Amygdala (tissue), 56 donors: ENCODE data around the gene SEC14L6.
"Not testable (repeated sequence)": the region's sequence is repeated elsewhere in the genome, so short reads cannot be mapped to it uniquely, and the experiment has no call there.

Experiments
- DNase-seq, 56 donors: peaks; one replicate each; lab custom pipeline; 2025; lab: John Stamatoyannopoulos, UW

The SEC14L6 gene

GRCh38 chr22:30541511-30541910 is 5.0 kb downstream of the SEC14L6 start:
- DNase-seq: not testable (repeated sequence)

DNA sequence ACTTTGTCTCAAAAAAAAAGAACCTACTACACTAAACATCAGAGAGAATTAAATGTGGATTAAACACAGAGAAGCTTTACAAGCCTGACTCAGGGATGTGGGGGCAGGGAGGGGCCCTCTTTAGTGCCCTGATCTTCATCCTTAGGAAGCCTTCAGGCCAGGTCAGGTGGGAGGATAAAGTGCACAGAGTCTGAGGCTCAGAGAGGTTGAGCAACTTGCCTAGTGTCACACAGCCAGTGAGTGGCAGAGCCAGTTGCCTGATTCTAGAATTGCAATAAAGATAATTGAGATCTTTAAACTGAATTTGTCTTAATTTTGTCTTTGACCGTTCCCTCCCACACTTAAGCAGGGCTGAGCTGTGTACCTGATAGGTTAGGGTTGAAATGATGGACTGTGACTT is 7.2 kb downstream of the SEC14L6 start:
- DNase-seq: no peak

GRCh38 chr22:30538280-30538679 is 8.3 kb downstream of the SEC14L6 start:
- peak in 2 of 56 donors; percentile 5 to 26 for DNase-seq

DNA sequence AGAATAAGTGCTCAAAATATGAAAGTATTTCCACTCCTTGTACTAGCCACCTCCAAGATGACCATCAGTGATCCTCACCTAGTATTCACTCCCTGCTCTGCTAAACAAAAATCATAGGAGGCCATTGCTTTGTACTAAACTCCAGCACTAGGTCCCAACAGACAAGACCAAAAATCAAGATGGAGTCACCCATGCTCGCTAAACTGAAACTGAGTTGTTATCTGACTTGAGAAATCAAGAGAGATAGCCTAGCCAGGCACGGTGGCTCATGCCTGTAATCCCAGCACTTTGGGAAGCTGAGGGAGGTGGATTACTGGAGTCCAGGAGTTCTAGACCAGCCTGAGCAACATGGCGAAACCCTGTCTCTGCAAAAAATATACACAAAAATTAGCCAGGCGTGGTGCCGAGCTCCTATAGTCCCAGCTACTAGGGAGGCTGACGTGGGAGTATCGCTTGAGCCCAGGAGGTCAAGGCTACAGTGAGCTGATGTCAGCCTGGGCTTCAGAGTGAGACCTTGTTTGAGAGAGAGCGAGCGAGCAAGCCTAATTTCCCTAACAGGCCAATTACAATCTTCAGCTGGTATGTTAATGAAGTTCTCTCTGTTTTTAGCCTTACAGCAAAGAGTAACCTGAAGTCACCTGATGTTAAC is 9.3 kb downstream of the SEC14L6 start:
- DNase-seq: no peak

DNA sequence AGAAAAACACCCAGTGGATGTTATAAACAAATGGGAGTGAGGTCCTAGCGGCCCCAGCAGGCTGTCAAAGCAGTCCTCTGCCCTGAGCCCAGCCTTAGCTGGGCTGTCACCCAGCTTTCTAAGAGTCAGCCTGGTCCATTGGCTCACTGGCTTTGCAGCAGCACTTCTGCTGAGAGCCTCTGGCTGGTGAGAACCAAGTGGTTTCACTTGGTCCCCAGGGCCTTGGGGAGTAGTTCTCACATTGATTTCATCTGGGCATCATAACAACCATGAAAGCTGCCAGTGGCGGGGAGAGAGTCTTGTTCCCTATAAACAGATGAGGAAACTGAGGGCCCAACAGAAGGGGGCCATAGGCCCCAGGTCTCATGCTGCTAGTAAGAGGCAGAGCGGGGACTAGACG is 11.4 kb downstream of the SEC14L6 start:
- no peak for DNase-seq

DNA sequence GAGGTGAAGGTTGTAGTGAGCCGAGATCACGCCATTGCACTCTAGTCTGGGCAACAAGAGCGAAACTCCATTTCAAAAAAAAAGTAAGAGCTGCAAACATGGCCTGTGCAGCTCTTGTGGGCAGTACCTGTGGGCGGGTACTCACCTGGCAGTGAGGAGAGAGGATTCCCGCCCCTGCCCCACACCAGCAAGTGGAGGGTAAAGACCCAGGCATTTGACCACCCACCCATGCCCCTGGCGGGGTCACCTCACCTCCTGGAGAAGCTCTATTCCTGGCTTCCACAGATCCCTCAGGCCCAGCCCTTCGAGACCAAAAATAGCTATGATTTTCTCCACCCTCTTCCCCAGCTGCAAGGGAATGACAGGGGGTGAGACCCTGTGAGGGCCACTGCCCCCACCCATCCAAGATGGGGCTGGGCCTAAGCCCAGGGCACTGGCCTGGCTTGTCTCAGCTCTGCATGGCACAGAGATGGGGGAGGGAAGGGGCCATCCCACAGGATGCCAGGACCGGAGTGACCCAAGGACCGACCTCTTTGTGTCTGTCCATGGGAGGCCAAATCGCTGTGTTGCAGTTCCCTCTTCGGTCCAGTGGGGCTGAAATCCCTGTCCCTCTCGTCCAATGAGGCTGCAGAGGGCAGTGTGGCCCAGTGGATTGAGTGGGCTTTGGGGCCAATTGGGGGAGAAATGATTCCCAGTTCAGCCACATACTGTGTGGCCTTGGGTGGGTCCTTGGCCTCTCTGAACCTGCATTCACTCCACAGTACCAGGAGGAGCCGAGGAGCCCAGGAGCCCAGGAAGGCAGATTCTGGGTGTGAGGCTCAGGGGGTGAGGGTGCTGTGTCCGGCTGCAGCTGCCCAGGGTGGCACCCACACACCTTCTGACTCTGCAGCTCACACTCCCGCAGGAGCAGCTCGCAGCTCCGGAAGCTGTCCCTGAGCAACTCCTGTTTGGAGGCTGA is 14.6 kb downstream of the SEC14L6 start:
- no peak for DNase-seq

- DNase-seq: no peak
Observed at GRCh38 chr22:30526656-30527055, 19.9 kb downstream of the SEC14L6 start.

- DNase-seq: no peak
Observed at GRCh38 chr22:30523646-30524489, 22.7 kb downstream of the SEC14L6 start.

DNA sequence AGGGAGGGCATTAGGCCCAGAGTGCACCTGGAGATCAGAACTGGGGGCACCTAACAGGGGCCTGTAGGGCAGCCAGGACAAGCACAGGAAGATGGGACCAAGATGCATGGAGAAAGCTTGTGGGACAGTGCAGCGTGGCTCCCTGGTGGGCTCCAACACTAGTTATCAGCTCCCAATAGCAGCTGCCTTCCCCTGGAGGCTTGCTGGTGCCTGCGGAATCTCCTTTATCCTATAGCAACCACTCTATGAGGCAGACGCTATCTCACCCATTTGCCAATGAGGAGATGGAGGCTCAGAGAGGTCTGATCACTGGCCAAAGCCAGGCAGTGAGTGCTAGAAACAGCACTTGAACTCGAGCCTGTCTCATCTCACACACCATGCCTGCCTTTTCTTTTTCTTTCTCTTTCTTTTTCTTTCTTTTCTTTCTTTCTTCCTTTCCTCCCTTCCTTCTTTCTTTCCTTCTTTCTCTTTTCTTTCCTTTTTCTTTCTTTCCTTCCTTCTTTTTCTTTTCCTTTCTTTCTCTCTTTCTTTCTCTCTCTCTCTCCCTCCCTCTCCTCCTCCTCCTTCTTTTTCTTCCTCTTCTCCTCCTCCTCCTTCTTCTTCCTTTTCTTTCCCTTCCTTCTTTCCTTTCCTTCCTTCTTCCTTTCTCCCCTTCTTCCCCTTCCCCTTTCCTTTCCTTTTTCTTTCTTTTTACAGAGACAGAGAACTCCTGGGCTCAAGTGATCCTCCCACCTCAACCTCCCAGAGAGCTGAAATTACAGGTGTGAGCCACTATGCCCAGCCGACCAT is 25.0 kb downstream of the SEC14L6 start:
- DNase-seq: no peak

GRCh38 chr22:30519842-30520425 is 26.6 kb downstream of the SEC14L6 start:
- DNase-seq: no peak

GRCh38 chr22:30516731-30517130 is 29.8 kb downstream of the SEC14L6 start:
- DNase-seq: no peak

DNA sequence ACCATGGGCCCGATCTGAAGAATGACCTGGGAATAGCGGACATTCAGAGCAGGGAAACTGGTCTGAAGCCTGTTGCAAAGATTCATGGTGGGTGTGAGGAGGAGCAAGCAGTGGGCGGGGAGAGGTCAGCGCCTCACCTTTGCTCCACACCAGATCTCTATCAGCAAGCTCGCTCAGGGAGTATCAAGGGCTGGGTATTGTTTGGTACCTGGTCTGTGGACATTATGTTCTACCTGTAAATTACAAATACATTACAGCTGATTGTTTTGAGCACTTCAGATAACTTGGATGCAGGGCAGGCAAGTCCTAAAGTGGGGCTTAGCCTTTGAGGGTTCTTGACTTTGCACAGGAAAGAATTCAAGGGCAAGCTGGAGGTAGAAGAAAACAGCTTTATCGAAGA is 30.3 kb downstream of the SEC14L6 start:
- DNase-seq: no peak

GRCh38 chr22:30514252-30514651 is 32.3 kb downstream of the SEC14L6 start:
- no peak for DNase-seq

GRCh38 chr22:30513462-30513861 is 33.1 kb downstream of the SEC14L6 start:
- no peak for DNase-seq

GRCh38 chr22:30511911-30512310 is 34.6 kb downstream of the SEC14L6 start:
- no peak for DNase-seq

- DNase-seq: no peak
Observed at GRCh38 chr22:30511109-30511508, 35.4 kb downstream of the SEC14L6 start.

- no peak for DNase-seq
Observed at GRCh38 chr22:30508216-30508615, 38.3 kb downstream of the SEC14L6 start.

DNA sequence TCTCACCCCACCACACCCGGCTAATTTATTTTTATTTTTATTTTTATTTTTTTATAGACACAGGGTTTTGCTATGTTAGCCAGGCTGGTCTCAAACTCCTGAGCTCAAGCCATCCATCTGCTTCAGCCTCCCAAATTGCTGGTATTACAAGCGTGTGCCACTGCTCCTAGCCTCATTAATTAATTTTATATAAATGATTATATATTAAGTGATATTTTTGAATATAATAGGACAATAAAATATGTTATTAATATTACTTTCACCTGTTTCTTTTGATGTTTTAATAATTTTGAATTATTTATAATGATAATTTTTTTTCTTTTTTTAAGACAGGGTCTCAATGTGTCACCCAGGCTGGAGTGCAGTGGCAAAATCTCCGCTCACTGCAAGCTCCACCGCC is 38.9 kb downstream of the SEC14L6 start:
- DNase-seq: no peak

GRCh38 chr22:30506507-30506968 is 40.0 kb downstream of the SEC14L6 start:
- DNase-seq: no peak

- DNase-seq: no peak
Observed at GRCh38 chr22:30503551-30503950, 43.0 kb downstream of the SEC14L6 start.
